HepG2 (cell line): ENCODE measurements around the gene IQGAP2. TPM values are rescaled to one million over a fixed set of nuclear protein-coding genes. Genes with fewer than 3 reads are reported as not detected.

Experiments
- ATAC-seq: fragments of 200-7000 bp; cut with Tn5 transposase; 3 replicates; pipeline ENCODE4 v1.9.1; 2020; ENCODE audit warnings: mild to moderate bottlenecking, moderate library complexity
- BruUV-seq: library from RNA; stranded (reverse); fragments of 400-500 nt; replicated peaks from 2 replicates; lab custom pipeline; 2021; lab: Mats Ljungman, UMichigan
- CTCF ChIA-PET: fragments of 300-600 bp; formaldehyde crosslinking; extraction: SDS; loops from one replicate; lab custom pipeline; 2021; ENCODE audit warnings: low total read pairs, inconsistent platforms, low intra/inter-chr PET ratio; lab: Yijun Ruan, JAX
- POLR2A ChIA-PET: fragments of 350-600 bp; sonication (Branson Sonifier 250); formaldehyde crosslinking; loops from one replicate; lab custom pipeline; 2020; ENCODE audit warnings: antibody characterized with exemption, inconsistent platforms; lab: Yijun Ruan, JAX
- DNase-seq: peaks from one replicate; pipeline ENCODE4 v3.0.0-alpha.2; 2015; ENCODE audit warnings: low spot score
- FAIRE-seq: peaks from 3 replicates; lab custom pipeline; 2011; peaks lifted over from hg19 to GRCh38; lab: Jason Lieb, UNC
- H2AFZ ChIP-seq: one replicate; pipeline ENCODE4 v1.6.1; 2011; ENCODE audit warnings: low read length, inconsistent platforms
- H3K27ac ChIP-seq: fragments of 300-600 bp; 3 replicates; pipeline ENCODE4 v1.8.0; 2011; ENCODE audit warnings: mixed run types, mild to moderate bottlenecking, mixed read lengths, low read length, inconsistent platforms; ENCODE audit not compliant: insufficient read depth; ENCODE audit errors: extremely low read length
- H3K27me3 ChIP-seq, 2 experiments: fragments of 200-600 bp in 1 of 2; 2 replicates in 1 of 2; 3 replicates in 1 of 2; pipeline versions ENCODE4 v1.6.0 to v1.8.0; 2011; ENCODE audit warnings: low read length in 2 of 2, mild to moderate bottlenecking in 2 of 2, moderate library complexity in 2 of 2, inconsistent platforms in 1 of 2; ENCODE audit not compliant: insufficient read depth in 2 of 2, control insufficient read depth in 1 of 2
- H3K36me3 ChIP-seq, 2 experiments: fragments of 200-600 bp in 1 of 2; replicated peaks in 1 of 2; 2 replicates in 1 of 2; 3 replicates in 1 of 2; pipeline versions ENCODE4 v1.5.1 to v1.8.0; 2011; ENCODE audit warnings: low read length in 2 of 2, inconsistent platforms in 1 of 2; ENCODE audit not compliant: insufficient read depth in 2 of 2, control insufficient read depth in 1 of 2
- H3K4me1 ChIP-seq: 2 replicates; pipeline ENCODE4 v1.5.1; 2012; ENCODE audit warnings: low read length, inconsistent platforms; ENCODE audit not compliant: insufficient read depth
- H3K4me2 ChIP-seq: 2 replicates; pipeline ENCODE4 v1.6.0; 2011; ENCODE audit warnings: low read depth, low read length, inconsistent platforms
- H3K4me3 ChIP-seq, 3 experiments: fragments of 200-600 bp in 1 of 3; sonication (generic), shearing (Covaris generic) in 1 of 3; replicated peaks in 1 of 3; 2 replicates each; pipeline ENCODE4 v1.5.1; 2011 to 2016; ENCODE audit warnings: low read length in 3 of 3, inconsistent platforms in 2 of 3, low read depth in 2 of 3, mild to moderate bottlenecking in 2 of 3, control low read depth in 1 of 3, mixed read lengths in 1 of 3; ENCODE audit not compliant: insufficient read depth in 1 of 3
- H3K79me2 ChIP-seq: one replicate; pipeline ENCODE4 v1.6.1; 2011; ENCODE audit warnings: low read length, inconsistent platforms; ENCODE audit not compliant: insufficient read depth
- H3K9ac ChIP-seq: 2 replicates; pipeline ENCODE4 v1.6.0; 2011; ENCODE audit warnings: mild to moderate bottlenecking, low read depth, low read length, inconsistent platforms; ENCODE audit not compliant: insufficient read depth
- H3K9me3 ChIP-seq: 2 replicates; pipeline ENCODE4 v1.5.1; 2012; ENCODE audit warnings: mild to moderate bottlenecking, low read length
- H4K20me1 ChIP-seq: 2 replicates; pipeline ENCODE4 v1.6.0; 2011; ENCODE audit warnings: inconsistent platforms, mild to moderate bottlenecking, low read length, moderate library complexity; ENCODE audit not compliant: insufficient read depth
- FOXJ3 ChIP-seq: sonication (generic); formaldehyde crosslinking; IDR thresholded peaks from 2 replicates; pipeline ENCODE4 v1.4.0; 2020; ENCODE audit warnings: missing genetic modification reagents, mild to moderate bottlenecking, borderline replicate concordance
- KLF9 ChIP-seq: IDR thresholded peaks from 2 replicates; pipeline ENCODE4 v1.6.1; 2016; ENCODE audit warnings: low read depth
- MIXL1 ChIP-seq: IDR thresholded peaks from 2 replicates; pipeline ENCODE4 v1.6.1; 2016
- PAX8 ChIP-seq: sonication (generic); formaldehyde crosslinking; IDR thresholded peaks from 2 replicates; pipeline ENCODE4 v1.8.0; 2022; ENCODE audit warnings: mild to moderate bottlenecking, missing genetic modification reagents, borderline replicate concordance
- RARG ChIP-seq: sonication (generic); formaldehyde crosslinking; IDR thresholded peaks from 2 replicates; pipeline ENCODE4 v1.4.0; 2020; ENCODE audit warnings: low read depth, mild to moderate bottlenecking, missing genetic modification reagents
- RFXANK ChIP-seq: IDR thresholded peaks from 2 replicates; pipeline ENCODE4 v1.6.1; 2016
- SMAD3 ChIP-seq: sonication (generic); formaldehyde crosslinking; IDR thresholded peaks from 2 replicates; pipeline ENCODE4 v1.4.0; 2020; ENCODE audit warnings: missing genetic modification reagents
- WIZ ChIP-seq: sonication (generic); formaldehyde crosslinking; IDR thresholded peaks from 2 replicates; pipeline ENCODE4 v1.5.1; 2020; ENCODE audit warnings: mild to moderate bottlenecking, missing genetic modification reagents
- ZBTB33 ChIP-seq: sonication (generic); formaldehyde crosslinking; IDR thresholded peaks from 2 replicates; pipeline ENCODE4 v1.4.0; 2020; ENCODE audit warnings: missing genetic modification reagents
- ZNF230 ChIP-seq: sonication (generic); formaldehyde crosslinking; IDR thresholded peaks from 2 replicates; pipeline ENCODE4 v1.4.0; 2020; ENCODE audit warnings: mild to moderate bottlenecking, missing genetic modification reagents
- ZNF501 ChIP-seq: sonication (generic); formaldehyde crosslinking; IDR thresholded peaks from 2 replicates; pipeline ENCODE4 v1.5.1; 2020; ENCODE audit warnings: mild to moderate bottlenecking, moderate library complexity, missing genetic modification reagents
- ZNF530 ChIP-seq: sonication (generic); formaldehyde crosslinking; IDR thresholded peaks from 2 replicates; pipeline ENCODE4 v1.5.0; 2020; ENCODE audit warnings: low read depth, mild to moderate bottlenecking, missing genetic modification reagents
- ZNF546 ChIP-seq: sonication (generic); formaldehyde crosslinking; conservative IDR thresholded peaks from 2 replicates; pipeline ENCODE4 v1.8.1; 2023; ENCODE audit warnings: mild to moderate bottlenecking, missing genetic modification reagents
- ZNF776 ChIP-seq: sonication (generic); formaldehyde crosslinking; IDR thresholded peaks from 2 replicates; pipeline ENCODE4 v1.4.0; 2020; ENCODE audit warnings: mild to moderate bottlenecking, missing genetic modification reagents
- ZNF788 ChIP-seq: sonication (generic); formaldehyde crosslinking; IDR thresholded peaks from 2 replicates; pipeline ENCODE4 v1.5.0; 2020; ENCODE audit warnings: mild to moderate bottlenecking, missing genetic modification reagents, borderline replicate concordance
- ZZZ3 ChIP-seq: sonication (generic); formaldehyde crosslinking; IDR thresholded peaks from 2 replicates; pipeline ENCODE4 v1.4.0; 2020; ENCODE audit warnings: missing genetic modification reagents, mild to moderate bottlenecking, borderline replicate concordance
- WGBS: methylation state at CpG from one replicate; pipeline ENCODE4 v1.1.6; 2017; ENCODE audit warnings: low lambda C conversion rate; 5-methylcytosine and 5-hydroxymethylcytosine counted together
- in situ Hi-C: cut with HindIII; loops from 2 replicates; pipeline ENCODE4 v1.10.0; 2017; ENCODE audit warnings: low pct_unique_long_range_greater_than_20kb; ENCODE audit not compliant: extremely low pct_ligation_motif_present
- intact Hi-C: fragments of 100-400 bp; cut with micrococcal nuclease; formaldehyde crosslinking; loops from one replicate; pipeline ENCODE4 v1.10.0; 2022; ENCODE audit not compliant: unreplicated experiment
- polyA plus RNA-seq, 8 experiments: library from polyadenylated mRNA; depleted of rRNA in 3 of 8; stranded (reverse) in 7 of 8; unstranded in 1 of 8; fragments of >200 nt; fragmentation: Illumina TruSeq in 4 of 8; extraction: Trizol in 4 of 8; gene quantifications; 2 replicates each; pipeline versions ENCODE4 v1.2.1 to v1.2.3, GENCODE V29; 2011 to 2016; ENCODE audit warnings: low read depth in 4 of 8, missing spikeins in 1 of 8, mixed read lengths in 1 of 8; ENCODE audit not compliant: insufficient read depth in 1 of 8
- total RNA-seq, 5 experiments: library from RNA; depleted of rRNA; stranded (reverse); fragments of >200 nt; fragmentation: Illumina TruSeq; extraction: Trizol; gene quantifications; 2 replicates each; pipeline ENCODE4 v1.2.3, GENCODE V29; 2016; ENCODE audit warnings: low read depth in 1 of 5

IQGAP2 gene
- total and polyA plus RNA-seq, 2 of the 13 experiments (the other 11 are each of a cell fraction or from before 2014, with no cell fraction given) = 35.2 to 83.3 TPM

GRCh38 chr5:76419597-76420298, 16.7 kb downstream of the IQGAP2 start:
- no peak overlapping the region for H3K9ac ChIP-seq
- 0 out of 2 replicates have a peak, but pooled peaks cover 2% of the 10 kb centered on the region for H4K20me1 ChIP-seq
- WGBS = 100% methylated on average over 1 of the region's 1 CpG
- H3K79me2 ChIP-seq = peaks cover 71% of the 10 kb centered on the region
- ChIA-PET CTCF (no interaction called here), POLR2A (no interaction called here)
- TF ChIP-seq MIXL1 (CRISPR knock-in tag) (no peak), ZNF230 (CRISPR knock-in tag) (no peak), FOXJ3 (no peak), ZNF788 (CRISPR knock-in tag) (no peak), ZNF776 (no peak), SMAD3 (CRISPR knock-in tag) (no peak), WIZ (CRISPR knock-in tag) (no peak), ZBTB33 (CRISPR knock-in tag) (no peak), RFXANK (CRISPR knock-in tag) (no peak), ZZZ3 (CRISPR knock-in tag) (no peak), PAX8 (CRISPR knock-in tag) (no peak), ZNF501 (CRISPR knock-in tag) (no peak), ZNF546 (CRISPR knock-in tag) (no peak), ZNF530 (CRISPR knock-in tag) (no peak), KLF9 (CRISPR knock-in tag) (no peak), RARG (CRISPR knock-in tag) (no peak)
- no peak for FAIRE-seq
- ATAC-seq = no peak
- H2AFZ ChIP-seq = no peak overlapping the region
- peaks cover 34% of the 10 kb centered on the region for H3K4me1 ChIP-seq
- intact Hi-C loops (no loop called here), in situ Hi-C loops (no loop called here)
- H3K4me2 ChIP-seq = no peak overlapping the region
- no peaks in the 10 kb centered on the region for H3K27me3 ChIP-seq
- H3K4me3 ChIP-seq = no peak overlapping the region
- peaks cover 0 to 1% of the 10 kb centered on the region in 2 experiments; a peak in 3 of 5 replicates for H3K36me3 ChIP-seq
- no peak for DNase-seq
- no TSS peak for BruUV-seq
- H3K9me3 ChIP-seq = no peaks in the 10 kb centered on the region
- H3K27ac ChIP-seq = no peak overlapping the region
